HEK293 (cell line): ENCODE results near the gene RIBC2.

Experiments
- BCL11A ChIP-seq: fragments of 450-650 bp; formaldehyde crosslinking; IDR thresholded peaks from 2 replicates; pipeline ENCODE4 v1.5.1; 2016; ENCODE audit warnings: low read depth, missing biosample characterization, missing genetic modification characterization
- CTCF ChIP-seq: fragments of 450-650 bp; formaldehyde crosslinking; IDR thresholded peaks from 2 replicates; pipeline ENCODE4 v1.5.1; 2016; ENCODE audit warnings: missing biosample characterization, missing genetic modification characterization
- MYNN ChIP-seq: fragments of 450-650 bp; formaldehyde crosslinking; IDR thresholded peaks from 2 replicates; pipeline ENCODE4 v1.5.1; 2016; ENCODE audit warnings: missing biosample characterization, missing genetic modification characterization, borderline replicate concordance
- TCF7L2 ChIP-seq: IDR thresholded peaks from 2 replicates; pipeline ENCODE4 v1.6.1; 2011; ENCODE audit warnings: low read depth, mild to moderate bottlenecking, inconsistent platforms, low read length, moderate library complexity, borderline replicate concordance
- YY2 ChIP-seq: fragments of 450-650 bp; formaldehyde crosslinking; IDR thresholded peaks from 2 replicates; pipeline ENCODE4 v1.5.1; 2016; ENCODE audit warnings: missing biosample characterization, missing genetic modification characterization
- ZNF169 ChIP-seq: fragments of 450-650 bp; formaldehyde crosslinking; IDR thresholded peaks from 2 replicates; pipeline ENCODE4 v1.5.1; 2016; ENCODE audit warnings: missing biosample characterization, missing genetic modification characterization
- ZNF19 ChIP-seq: fragments of 450-650 bp; formaldehyde crosslinking; IDR thresholded peaks from 2 replicates; pipeline ENCODE4; 2016; ENCODE audit warnings: missing biosample characterization, missing genetic modification characterization, low read depth
- ZSCAN30 ChIP-seq: fragments of 450-650 bp; IDR thresholded peaks from 2 replicates; pipeline ENCODE4 v1.5.1; 2018; ENCODE audit warnings: missing biosample characterization, mild to moderate bottlenecking, missing genetic modification characterization, moderate library complexity

DNA sequence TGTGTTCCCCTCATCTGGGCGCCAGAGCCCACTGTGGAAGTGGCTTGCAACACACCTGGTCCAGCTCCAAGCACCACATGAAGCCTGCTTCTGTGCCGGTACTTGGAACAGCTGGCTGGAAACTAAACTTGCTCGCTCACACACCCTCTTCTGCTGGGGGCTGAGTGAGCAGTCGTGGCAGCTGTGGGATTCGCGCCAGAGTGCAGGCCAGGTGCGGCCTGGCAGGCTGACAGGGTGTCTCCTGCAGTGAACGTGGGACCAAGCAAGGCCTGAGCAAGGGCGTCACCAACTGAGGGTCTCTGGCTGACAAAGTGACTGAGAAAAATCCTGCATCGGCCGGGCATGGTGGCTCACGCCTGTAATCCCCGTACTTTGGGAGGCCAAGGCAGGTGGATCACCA is 15.3 kb upstream of the RIBC2 start:
- TF ChIP-seq CTCF (no peak), ZNF19 (tag by site-specific recombination) (no peak), MYNN (tag by site-specific recombination) (no peak), ZSCAN30 (tag by site-specific recombination) (no peak), BCL11A (tag by site-specific recombination) (no peak), ZNF169 (tag by site-specific recombination) (no peak), TCF7L2 (no peak), YY2 (tag by site-specific recombination) (no peak)
